Bone marrow (tissue), 2 donors: ENCODE data around the gene CFL2.
"Not testable (repeated sequence)": the region's sequence is repeated elsewhere in the genome, so short reads cannot be mapped to it uniquely, and the experiment has no call there.

ENCODE experiments used
- DNase-seq, 2 donors: peaks; one replicate each; lab custom pipeline; 2025; lab: John Stamatoyannopoulos, UW

Gene CFL2

GRCh38 chr14:34711796-34712712 is 2.3 kb downstream of the CFL2 start:
- DNase-seq, result no peak

DNA sequence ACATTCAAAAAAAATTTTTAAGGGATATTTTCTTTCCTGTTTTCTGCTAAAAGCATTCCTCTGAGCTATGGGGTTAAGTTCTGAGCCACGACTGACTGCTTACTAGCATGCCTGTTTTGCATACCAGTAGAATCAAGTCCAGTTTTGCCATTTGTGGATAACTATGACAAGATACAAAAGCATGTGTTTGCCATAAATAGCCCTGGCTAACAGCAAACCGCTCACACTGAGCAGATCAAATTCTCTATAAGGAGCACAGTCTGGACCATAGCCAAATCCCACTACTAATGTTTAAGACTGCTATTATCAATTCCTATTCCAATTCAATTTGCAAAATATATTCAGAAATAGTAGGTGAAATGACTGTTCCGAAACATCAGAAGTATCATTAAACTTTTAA is 3.2 kb downstream of the CFL2 start:
- DNase-seq, result no peak

- DNase-seq, result no peak
Observed at GRCh38 chr14:34710744-34711143, 3.6 kb downstream of the CFL2 start.

GRCh38 chr14:34710006-34710405 is 4.4 kb downstream of the CFL2 start:
- no peak for DNase-seq

DNA sequence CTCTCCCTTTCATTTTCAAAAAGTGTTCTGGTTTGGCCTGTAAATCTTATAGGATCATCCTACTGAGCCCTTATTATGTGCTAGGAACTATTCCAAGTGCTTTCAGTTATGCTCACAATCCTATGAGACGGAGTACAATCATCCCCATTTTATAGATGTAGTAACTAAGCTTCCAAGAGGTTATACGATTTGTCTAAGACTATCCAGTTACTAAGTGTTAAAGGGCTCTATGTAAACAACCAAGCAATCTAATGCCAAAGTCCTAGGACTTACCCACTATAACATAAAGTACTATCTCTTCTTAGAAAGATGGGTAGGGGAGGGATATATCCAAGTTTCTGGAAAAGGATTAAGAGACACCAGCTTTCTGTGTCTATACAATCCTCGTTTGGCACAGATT is 6.7 kb downstream of the CFL2 start:
- no peak for DNase-seq

GRCh38 chr14:34701808-34702207 is 12.6 kb downstream of the CFL2 start:
- DNase-seq, result no peak

GRCh38 chr14:34700622-34701130 is 13.7 kb downstream of the CFL2 start:
- no peak for DNase-seq

GRCh38 chr14:34699873-34700621 is 14.3 kb downstream of the CFL2 start:
- DNase-seq, result no peak

- not testable (repeated sequence) for DNase-seq
Observed at GRCh38 chr14:34694216-34694615, 20.2 kb downstream of the CFL2 start.

DNA sequence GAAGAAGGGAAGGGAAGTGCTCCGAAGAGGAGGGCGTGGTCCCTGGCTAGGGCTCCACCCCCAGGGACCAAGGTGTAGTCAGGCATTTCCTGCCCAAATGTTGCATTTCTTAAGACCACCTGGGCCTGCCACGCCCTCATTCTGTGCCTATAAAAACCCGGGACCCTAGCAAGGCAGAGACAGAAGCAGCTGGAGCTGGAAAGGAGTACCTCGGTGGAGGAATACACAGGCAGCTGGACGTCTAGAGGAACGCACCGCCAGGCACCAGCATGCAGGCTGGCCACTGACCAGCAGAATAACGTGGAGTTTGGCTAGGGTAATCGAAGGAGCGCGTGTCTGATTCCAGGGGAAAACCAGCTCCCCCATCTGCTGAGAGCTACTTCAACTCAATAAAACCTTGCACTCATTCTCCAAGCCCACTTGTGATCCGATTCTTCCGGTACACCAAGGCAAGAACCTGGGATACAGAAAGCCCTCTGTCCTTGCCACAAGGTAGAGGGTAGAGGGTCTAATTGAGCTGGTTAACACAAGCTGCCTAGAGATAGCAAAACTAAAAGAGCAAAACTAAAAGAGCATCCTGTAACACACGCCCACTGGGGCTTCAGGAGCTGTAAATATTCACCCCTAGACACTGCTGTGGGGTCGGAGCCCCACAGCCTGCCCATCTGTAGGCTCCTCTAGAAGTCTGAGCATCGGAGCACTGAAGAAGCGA is 21.0 kb downstream of the CFL2 start:
- no peak for DNase-seq

DNA sequence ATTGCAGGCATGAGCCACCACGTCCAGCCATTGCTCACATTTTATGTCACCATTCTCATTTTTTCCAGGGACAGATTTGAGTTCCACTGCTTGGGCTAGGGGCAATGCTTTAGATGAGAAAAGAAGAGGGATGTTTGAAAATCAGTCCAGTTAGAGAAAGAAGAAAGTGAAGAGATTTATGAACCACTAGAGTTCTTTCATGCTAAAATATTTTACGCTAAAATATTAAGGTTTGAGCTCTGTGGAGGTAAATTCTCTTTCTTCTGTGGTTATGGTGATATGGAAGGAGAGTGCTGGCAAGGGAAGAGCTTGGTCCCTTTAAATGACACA is 21.5 kb downstream of the CFL2 start:
- no peak for DNase-seq

DNA sequence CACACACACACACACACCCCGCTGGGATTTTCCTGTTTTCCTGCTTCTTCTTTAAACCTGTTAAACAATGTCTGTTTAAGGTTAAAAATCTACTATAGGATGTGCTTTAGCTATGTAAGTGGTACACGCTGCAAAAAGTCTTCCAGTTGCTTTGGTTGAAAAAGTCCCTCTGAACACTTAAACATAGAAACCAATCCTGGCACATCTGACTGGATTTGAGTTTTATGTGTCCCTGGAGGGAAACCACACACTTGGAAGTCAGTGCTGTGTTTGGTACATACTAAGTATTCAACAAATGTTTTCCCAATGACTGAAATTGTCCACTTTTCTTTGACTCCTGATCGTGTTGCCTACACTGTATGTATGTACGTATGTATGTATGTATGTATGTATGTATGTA is 22.0 kb downstream of the CFL2 start:
- DNase-seq, result no peak

DNA sequence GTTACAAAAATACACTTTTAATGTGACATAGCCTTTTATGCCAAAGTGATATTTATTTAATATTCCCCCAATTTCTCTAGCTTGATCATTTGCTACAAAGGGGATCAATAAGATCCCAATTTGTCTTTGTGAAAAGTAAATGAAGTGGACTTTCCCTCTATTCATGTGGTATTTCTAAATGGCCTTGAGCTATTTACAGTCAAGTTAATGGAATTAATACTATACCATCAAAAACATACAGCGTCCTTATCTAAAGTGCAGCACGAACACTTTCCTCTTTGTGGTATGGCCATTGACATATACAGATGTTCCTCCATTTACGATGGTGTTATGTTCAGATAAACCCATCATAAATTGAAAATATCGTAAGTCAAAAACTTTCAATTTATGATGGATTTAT is 23.2 kb downstream of the CFL2 start:
- DNase-seq, result no peak

DNA sequence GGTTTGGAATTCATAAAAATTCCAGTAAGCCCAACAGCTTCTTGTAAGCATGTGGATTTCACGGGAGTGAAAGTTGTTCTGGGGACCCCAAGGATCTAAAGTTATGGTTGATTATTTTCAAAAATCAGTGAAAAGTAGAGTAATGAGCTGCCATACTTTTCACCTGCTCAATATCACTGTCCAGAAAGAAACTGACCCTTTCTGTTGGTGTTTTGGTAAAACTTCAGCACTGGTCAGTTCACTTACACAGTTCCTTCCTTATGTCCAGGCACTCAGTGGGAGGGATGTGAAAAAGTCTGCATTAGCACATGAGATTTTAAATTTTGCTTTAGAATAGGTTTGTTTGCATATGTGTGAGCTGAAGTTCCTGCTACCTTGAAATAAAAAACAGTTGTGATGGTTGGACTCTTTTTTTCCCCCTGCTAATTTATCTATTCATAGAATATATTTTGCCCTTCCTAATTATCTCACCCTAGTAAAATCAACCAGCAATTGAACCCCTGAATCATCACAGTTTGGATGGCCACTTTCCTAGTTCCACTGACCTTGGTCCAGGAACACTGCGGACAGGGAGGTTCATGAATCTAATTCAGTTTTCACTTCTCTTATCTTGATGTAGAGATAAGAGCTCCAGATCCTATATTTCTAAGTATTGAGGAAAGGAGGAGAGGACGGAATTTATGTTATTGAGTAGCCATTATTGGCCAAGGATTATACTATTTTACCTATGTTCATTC is 25.8 kb downstream of the CFL2 start:
- DNase-seq, result no peak

GRCh38 chr14:34685819-34686428 is 28.5 kb downstream of the CFL2 start:
- DNase-seq, result no peak

GRCh38 chr14:34684578-34684977 is 29.8 kb downstream of the CFL2 start:
- DNase-seq, result no peak

DNA sequence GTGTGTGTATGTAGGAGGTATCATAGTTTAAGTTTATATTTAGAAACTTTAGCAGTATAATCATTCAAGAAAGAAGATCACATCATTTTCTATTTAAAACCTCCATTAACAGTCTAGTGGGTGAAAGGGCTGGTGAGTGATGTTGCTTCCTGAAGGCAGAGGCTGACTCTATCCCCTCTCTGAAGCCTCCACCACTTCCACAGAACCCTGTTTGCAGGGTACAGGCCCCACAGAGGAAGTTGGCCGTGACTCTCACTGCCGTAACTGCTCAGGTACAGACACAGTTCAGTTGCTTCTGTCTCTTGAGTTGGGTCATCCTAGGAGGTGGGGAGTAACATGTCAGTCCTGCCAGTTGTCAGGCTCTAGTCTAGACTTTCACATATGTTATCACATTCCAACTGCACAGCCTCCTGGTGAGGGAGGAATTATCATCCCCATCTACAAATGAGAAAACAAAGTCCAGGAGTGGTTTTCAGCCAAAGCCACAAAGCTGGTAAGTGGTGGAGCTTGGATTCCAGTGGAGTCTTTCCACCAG is 31.5 kb downstream of the CFL2 start:
- DNase-seq, result no peak

GRCh38 chr14:34680806-34681479 is 33.5 kb downstream of the CFL2 start:
- no peak for DNase-seq

GRCh38 chr14:34678735-34679134 is 35.7 kb downstream of the CFL2 start:
- no peak for DNase-seq

DNA sequence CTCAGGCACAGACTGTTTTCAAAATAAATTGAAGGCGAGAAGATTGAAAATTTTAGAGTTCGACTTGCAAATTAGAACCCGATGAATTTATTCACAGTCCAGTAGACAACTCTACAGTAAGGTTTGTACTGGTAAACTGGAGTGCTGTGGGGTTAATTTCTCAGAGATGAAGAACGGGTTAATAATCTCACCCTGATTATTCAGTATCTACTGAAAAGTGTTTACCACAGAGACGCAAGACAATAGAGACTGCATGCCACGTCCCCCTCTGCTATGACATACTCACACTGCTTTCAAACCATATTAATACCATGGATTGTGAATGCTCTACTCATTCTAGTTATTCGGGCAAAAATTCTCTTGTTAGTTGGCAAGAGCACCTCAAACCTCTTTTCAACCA is 36.1 kb downstream of the CFL2 start:
- DNase-seq, result no peak
